Fibroblast of pulmonary artery (primary cell): ENCODE results near the gene SRL.

Source experiments
- DNase-seq: peaks from one replicate; pipeline ENCODE4 v3.0.0-alpha.2; 2010; ENCODE audit warnings: low read depth
- H3K4me3 ChIP-seq: replicated peaks from 2 replicates; pipeline ENCODE4 v1.5.1; 2011; ENCODE audit warnings: low read depth, mild to moderate bottlenecking, control low read depth, low read length, moderate library complexity
- CTCF ChIP-seq: IDR thresholded peaks from 2 replicates; pipeline ENCODE4 v1.5.1; 2011; ENCODE audit warnings: mild to moderate bottlenecking, control low read depth, low read length, inconsistent platforms; ENCODE audit errors: missing control alignments

The SRL gene

GRCh38 chr16:4239020-4239419, 2.9 kb downstream of the SRL start:
- DNase-seq = no peak
- H3K4me3 ChIP-seq = no peak overlapping the region
- TF ChIP-seq CTCF = no peak

GRCh38 chr16:4233431-4233830, 8.4 kb downstream of the SRL start:
- H3K4me3 ChIP-seq = no peak overlapping the region
- DNase-seq = no peak
- no peak for TF ChIP-seq CTCF

- DNase-seq = no peak
- no peak for TF ChIP-seq CTCF
- no peak overlapping the region for H3K4me3 ChIP-seq
These were observed 9.1 kb downstream of the SRL start for GRCh38 chr16:4232541-4233386.

GRCh38 chr16:4231886-4232285, 10.0 kb downstream of the SRL start:
- H3K4me3 ChIP-seq = no peak overlapping the region
- DNase-seq = no peak
- TF ChIP-seq CTCF = no peak

- TF ChIP-seq CTCF = no peak
- no peak overlapping the region for H3K4me3 ChIP-seq
- DNase-seq = no peak
These were observed 10.5 kb downstream of the SRL start for GRCh38 chr16:4231367-4231766.

GRCh38 chr16:4227040-4227332, 14.9 kb downstream of the SRL start:
- H3K4me3 ChIP-seq = no peak overlapping the region
- TF ChIP-seq CTCF = no peak
- no peak for DNase-seq
